Suprapubic skin (tissue), 3 donors: Measurements from ENCODE around the gene KRIT1.

Experiments used
- CTCF ChIP-seq, 2 donors: fragments of 200-600 bp in 1 of 2; fragments of 450-650 bp in 1 of 2; sonication (generic) in 1 of 2; IDR thresholded peaks; one replicate each; pipeline ENCODE4 v1.5.1; 2016 to 2019; ENCODE audit warnings: antibody characterized with exemption in 2 of 2, mild to moderate bottlenecking in 1 of 2, moderate library complexity in 1 of 2
- EP300 ChIP-seq: sonication (generic); formaldehyde crosslinking; IDR thresholded peaks from one replicate; pipeline ENCODE4 v1.6.1; 2017; ENCODE audit warnings: antibody characterized with exemption
- POLR2A ChIP-seq, 2 donors: fragments of 450-650 bp; IDR thresholded peaks; one replicate each; pipeline ENCODE4 v1.6.1; 2017; ENCODE audit warnings: antibody characterized with exemption in 2 of 2, mild to moderate bottlenecking in 2 of 2, moderate library complexity in 2 of 2

- peak; percentile 88 to 98 for TF ChIP-seq CTCF (IDR thresholded peaks at IDR 0.05)
- TF ChIP-seq POLR2A (IDR thresholded peaks at IDR 0.05): no peak
- TF ChIP-seq EP300: no peak
These were observed 66.5 kb downstream of the KRIT1 start, which contains the start of gene LRRD1 for GRCh38 chr7:92178928-92179924.
